NCI-H524 treated with DMSO at 0.1 percent for 48 hours (cell line): Measurements from ENCODE around the gene CDH6.

Source experiments
- DNase-seq: peaks from one replicate; lab custom pipeline; 2025; lab: John Stamatoyannopoulos, UW

Gene CDH6

DNA sequence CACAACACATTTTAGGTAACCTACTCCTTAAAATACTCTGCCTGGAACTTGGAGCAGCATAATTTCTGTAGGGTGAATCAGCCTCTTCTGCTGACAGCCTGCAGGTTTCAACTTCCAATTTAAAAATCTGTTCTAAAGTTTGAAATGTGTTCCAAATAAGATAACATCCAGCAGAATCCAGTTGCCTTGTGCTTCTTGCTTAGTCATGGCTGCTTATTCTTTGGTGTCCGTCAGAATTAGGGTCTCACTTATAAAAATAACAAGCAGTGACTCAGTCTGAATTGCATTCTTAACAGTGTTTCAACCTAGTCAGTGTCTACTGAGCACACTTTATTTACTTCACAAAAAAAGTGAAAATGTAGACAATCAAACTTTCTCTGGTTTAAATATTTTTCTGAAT is 3.7 kb downstream of the CDH6 start:
- no peak for DNase-seq

DNA sequence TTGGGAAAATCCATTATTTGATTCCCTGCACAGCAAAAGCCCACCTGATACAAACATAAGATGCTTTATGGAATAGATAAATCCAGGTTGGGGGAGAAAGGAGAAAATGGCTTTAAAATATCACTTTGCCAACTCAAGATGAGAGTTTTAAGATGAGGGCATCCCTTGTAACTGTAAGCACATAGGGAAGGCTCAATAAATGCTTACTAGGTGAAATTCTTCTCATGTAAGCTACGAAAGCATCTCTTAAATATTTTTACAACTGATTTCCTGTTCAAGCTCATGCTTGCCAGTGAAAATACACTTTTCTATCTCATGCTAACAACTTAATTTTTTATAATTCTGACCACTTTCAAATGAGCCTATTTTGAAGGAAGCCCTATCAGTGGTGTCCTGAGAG is 11.5 kb downstream of the CDH6 start:
- no peak for DNase-seq

DNA sequence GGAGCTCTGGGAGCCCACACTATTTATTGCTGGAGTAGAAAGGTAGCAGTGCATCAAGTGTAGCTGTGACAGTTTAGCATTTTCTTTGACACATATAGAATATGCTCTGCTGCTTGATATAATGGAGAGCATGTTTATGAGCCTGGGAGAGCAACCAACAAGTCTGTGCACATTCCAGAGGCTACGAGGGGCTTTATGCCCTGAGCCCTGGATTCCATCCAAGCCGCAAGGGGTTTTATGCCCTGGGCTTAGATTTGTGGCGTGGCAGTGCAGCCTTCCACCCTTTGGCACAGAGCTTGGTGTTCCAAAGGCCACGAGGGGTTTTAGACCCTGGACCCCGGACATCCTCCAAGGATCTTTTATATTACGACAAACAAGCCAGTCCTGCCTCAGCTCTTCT is 14.6 kb downstream of the CDH6 start:
- DNase-seq, result no peak

DNA sequence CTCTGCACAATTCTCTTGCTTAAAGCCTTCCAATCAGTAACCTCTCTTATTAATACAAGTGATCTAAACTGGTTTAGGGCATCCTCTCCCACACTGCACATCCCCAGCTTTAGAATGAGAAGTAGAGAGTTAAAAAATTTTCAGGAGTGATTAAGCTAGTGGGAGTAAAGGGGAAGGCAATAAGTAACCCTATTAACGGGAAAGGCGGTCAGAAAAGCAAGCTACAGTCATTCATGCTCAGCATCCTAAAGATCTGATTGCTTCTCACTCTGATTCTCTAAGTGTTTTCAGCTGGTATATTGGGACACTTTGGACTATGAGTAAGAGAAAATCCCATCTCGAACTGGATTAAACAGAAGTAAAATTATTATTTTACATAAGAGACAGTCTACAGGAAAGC is 15.8 kb downstream of the CDH6 start:
- no peak for DNase-seq

DNA sequence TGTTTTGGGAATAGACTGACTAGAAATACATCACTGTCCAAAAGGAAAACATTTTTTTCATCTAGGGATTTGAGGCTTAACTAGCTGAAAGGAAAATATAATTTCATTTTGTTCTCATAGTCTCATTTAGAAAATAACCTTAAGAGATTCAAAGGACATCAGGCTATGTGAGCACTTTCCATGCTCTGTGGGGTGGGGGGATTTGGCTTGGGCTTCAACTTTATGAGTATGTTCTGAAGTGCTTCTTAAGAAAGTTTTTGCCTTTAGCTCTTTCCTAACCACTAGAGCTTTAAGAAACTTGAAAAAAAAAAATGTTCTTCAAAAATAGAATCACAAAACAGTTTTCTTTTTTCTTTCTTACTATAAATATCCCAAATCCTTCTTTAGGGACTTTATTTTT is 17.6 kb downstream of the CDH6 start:
- no peak for DNase-seq

DNA sequence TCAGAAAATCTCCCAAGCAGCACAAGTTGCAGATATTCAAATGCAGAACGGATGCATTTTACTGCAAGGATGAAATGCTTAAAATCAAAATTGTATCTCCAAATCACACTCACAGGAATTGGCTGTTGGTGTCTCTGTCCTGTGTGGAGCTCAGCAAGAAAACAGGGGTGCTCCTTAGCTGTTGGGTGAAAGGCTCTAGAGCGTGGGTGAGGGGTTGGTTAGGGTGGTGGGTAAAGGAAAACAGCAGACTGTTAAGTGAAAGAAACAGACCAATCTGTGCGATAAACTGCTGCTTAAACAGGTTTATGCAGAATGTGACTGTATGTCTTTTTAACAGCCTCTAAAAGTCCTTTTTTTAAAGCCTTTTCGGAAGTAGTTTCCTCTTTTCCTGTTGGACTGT is 19.8 kb downstream of the CDH6 start:
- DNase-seq, result no peak

DNA sequence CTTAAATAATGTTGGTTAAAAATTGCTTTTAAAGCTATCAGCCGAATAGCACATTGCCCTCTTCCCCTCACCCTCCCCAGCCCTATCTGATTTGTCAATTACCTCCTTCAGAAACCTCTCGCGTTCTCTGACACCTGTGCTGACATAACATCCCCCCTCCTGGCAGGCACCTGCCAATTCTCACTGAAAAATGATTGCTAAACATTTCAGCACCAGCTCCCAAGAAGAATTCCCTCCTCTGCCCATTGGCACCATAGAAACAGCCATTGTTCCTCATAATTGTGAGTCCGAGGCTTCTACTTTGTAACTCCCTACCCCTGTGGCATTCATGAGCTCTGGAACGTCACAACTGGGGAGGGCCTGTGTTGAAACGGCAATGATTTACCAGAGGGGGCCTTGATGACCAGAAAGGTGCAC is 20.2 kb downstream of the CDH6 start:
- DNase-seq, result no peak

DNA sequence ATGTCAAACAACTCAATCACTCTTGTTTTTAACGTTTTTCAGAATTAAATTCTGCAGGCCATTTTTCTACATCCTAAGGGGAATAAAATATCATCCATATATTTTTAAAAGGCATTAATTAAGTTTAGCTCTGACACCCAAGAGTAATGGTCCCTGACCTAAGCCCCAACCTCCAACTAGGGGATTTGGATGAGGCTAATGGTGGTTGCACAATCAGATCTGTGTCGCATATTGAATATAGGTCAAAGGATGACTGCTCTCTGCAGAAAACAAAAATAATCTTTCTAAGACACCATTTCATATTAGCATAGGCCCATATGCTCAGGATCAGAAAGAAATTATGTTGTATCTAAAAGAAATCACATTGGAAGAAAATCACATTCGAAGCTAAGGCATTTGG is 20.7 kb downstream of the CDH6 start:
- no peak for DNase-seq

DNA sequence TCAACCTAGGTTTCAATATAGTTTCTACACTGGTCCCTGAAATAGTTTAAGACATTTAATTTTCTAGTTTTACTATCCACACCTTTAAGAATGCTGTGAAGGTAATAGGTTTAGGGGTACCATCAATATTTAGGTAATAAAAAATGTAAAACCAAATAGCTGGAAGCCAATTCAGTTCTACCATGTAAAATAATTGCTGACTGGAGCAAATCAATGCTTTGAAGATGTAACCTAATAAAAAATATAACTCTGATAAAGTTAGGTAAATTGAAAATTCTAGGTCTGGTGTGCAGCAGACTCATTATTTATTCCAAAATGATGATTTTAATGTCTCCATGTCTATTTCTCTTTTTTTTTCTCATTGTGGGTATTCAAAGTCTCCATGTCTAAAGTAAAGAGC is 21.8 kb downstream of the CDH6 start:
- no peak for DNase-seq

DNA sequence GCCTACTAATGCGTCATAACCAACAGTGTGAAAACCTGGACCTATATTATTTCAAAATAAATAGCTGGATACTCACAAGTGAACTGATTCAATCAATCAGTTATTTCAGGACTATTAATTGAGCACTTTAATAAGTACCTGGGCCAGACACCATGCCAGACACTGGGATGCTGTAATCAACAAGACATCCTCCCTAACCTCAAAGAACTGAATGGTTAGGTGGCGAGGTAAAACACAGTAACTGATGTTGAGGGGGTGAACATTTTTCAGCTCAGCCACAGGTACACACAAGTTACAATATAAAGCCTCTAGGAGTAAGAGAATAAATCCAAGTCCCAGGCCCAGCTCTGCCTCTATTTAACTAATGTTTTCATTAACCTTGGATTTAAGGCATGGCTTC is 24.0 kb downstream of the CDH6 start:
- no peak for DNase-seq

DNA sequence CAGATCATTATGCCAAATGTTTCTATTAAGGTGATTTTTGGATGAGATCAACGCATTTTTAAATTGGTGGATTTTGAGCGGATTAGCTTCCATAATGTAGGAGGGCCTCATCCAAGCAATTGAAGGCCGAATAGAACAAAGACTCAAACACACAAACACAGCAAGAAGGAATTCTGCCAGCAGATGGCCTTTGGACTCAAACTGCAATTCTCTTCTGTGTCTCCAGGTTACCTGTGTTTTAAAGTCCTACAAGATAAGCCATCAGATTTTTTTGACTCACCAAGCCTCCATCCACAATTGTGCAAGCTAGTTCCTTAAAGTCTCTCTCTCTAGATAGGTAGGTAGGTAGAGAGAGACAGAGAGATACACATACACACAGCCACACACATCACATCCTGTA is 25.5 kb downstream of the CDH6 start:
- no peak for DNase-seq

DNA sequence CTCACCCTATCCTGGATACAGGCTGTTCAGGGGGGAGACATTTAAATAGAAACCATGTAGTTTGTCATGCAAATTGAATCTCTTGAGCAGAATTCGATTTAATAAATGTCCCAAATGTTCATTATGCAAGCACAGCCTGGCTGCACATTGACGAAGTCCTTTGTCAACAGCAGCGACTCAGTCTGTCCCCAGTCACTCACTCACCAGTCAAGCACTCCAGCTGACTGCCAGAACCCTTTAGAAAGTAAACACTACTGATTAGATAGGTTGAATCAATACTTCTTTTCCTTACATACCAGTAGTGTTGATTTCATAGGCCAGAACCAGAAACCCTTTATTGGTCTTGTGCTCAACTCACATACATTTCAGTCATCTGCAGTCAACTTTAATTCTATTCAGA is 27.5 kb downstream of the CDH6 start:
- no peak for DNase-seq

DNA sequence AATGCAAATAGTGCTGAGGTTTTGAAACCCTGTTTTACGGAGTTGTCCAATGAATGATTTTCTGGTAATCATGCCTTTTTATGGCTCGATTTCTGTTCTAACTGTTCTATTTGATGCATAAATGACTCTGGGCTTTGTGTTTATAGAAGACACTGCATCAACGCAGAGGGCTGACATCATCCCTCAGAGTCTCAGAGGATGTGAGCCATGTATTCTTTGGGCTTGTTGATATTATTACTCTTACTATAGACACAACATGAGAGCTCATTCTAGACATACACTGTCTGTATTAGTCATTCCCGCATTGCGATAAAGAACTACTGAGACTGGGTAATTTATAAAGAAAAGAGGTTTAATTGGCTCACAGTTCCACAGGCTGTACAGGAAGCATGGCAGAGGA is 31.6 kb downstream of the CDH6 start:
- no peak for DNase-seq

DNA sequence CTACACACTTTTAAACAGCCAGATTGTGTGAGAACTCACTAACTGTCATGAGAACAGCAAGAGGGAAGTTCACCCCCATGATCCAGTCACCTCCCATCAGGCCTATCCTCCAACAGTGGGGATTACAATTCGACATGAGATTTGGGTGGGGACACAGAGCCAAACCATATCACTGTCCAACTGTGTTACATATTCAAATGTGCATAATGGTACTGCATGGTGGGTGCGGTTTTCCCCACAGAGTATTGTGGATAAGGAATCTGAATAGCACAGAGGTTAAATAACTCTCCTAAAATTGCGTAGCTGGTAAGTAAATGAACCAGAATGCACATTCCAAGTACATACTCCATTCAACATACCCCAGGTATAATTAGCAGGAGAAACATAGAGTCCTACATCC is 32.1 kb downstream of the CDH6 start:
- DNase-seq, result no peak

DNA sequence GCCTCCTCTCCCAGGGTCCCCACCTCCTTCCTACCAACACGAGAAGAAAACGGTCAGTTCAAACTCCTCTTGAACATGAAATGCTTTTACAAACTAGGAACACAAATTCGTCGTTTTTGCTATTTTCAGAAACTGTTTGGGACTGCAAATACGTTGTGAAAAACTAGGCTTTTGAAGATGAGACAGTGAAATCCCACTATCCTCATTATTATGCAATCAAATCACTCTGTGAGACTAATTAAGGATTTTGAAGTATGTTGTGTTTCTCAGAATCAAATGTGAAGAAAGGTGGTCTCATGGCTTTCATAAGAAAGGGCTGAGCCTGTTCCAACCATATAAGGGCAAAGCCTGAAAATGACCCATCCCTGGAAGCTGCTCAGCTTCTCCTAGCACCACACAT is 33.2 kb downstream of the CDH6 start:
- DNase-seq, result no peak

DNA sequence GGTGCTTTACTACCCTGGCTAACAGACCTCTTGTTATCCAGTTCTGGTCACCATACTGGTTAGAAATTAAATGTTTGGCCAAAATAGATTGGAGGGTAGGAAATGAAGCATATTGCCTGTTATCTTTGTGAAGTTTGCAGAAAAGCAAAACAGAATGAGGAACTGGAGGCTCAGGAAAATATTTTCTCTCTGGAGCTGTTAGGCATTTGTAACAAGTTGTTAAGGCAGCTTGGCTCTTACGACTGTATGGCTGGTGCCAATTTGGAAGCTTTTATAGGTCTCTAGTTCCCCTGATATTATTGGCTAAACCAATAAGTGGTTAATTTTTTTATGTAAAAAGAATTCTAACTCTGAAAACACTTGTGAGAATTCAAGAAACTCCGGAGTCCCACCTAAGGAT is 35.8 kb downstream of the CDH6 start:
- DNase-seq, result no peak

DNA sequence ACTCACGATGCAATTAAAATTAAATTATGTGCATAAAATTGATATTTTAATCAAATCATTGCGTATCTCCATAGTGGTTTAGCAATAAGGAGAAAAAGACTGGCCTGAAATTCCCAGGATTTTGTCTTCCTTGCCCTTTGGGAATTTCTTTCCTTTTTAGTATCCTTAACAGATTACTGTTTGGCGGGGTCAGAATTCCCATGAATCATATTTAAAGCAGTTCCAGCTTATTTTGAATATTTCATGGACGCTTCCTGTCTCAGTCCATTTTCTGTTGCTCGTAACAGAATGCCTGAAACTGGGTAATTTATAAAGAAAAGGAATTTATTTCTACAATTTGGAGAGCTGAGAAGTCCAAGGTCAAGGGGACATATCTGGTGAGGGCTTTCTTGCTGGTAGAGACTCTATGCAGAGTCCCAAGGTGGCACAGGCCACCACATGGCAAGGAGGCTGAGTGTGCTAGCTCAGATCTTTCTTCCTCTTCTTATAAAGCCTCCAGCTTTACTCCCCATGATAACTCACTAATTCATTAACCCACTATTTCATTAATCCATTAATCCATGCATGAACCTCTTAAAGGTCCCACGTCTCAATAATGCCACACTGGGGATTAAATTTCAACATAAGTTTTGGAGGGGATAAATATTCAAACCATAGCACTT is 37.8 kb downstream of the CDH6 start:
- DNase-seq, result no peak

DNA sequence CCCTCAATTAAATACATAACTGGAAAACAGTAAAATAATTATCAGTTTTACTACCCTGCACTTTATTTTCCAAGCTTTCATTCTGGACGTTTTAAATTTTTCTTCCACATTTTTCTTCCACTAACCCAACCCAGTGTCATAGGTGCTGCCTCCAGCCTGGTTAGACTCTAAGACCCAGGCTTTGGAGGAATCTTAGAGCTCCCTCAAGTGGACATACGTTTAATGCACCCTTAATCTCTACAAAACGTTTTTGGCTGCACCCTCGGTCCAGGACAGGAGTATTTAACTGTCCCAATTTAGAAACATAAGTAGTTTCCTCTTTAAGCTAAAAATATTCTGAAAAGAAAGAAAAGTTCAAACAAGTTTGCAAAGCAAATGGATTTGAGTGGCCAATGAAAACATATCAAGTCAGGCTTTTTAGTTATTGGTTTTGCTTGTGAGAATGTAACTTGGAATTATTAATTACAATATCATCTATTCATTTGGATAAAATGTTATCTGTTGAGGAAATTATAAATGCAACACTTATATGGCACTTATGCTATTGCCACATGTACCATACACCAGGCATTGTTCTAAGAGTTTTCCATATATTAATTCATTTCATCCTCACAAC is 38.9 kb downstream of the CDH6 start:
- DNase-seq, result no peak

DNA sequence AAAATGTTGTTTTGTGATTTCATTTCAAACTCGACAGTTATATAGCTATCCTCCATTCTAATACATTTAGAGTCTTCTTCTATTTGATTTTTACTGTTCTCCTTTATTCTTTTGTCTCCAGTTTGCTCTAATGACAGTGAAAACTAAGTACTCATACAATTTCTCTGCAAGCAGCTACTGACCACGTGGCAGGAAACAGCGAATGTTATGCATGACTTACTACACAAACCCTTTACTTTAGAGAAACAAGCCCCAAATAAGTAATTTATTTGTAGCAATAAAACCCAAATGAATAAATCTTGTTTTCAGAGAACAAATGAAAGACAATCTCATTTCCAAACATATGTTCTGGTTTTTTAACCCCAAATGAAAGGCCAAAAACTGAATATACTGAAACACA is 41.9 kb downstream of the CDH6 start:
- no peak for DNase-seq

DNA sequence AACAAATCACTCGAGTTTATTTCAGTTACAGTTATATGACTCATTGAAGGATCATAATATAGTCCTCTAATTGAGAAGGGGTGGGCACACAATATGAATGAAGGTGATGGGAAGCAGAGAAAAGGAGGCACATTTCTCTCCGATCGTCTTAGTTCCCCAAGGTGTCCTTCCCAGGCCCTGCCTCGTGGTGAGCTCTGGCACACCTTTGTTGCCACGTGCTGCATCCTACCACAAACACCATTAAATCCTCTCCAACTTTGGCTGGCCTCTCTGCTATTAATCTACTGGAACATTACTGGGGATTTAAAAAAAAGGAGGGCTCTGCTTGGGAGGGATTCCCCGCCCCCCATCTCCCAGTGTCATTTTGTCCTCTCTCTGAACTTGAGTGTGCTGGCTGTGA is 42.9 kb downstream of the CDH6 start:
- no peak for DNase-seq

DNA sequence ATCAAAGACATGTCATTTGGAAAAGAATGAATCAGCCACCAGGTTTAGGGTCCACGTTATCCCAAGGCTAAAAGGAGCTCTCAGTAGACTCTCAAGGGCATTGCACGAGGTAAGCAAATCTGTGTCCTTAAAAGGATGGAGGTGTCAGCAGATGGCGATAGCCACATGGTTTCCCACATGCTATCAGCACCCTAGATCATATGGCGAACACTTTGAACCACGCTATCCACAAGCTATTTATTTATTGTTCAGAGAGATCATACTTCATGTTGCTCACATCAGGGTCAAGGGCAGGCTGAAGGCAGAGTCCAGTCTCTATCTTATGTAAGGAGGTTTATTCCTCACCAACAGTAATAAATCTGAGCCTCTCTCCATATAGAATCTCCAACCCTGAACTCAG is 43.7 kb downstream of the CDH6 start:
- no peak for DNase-seq

DNA sequence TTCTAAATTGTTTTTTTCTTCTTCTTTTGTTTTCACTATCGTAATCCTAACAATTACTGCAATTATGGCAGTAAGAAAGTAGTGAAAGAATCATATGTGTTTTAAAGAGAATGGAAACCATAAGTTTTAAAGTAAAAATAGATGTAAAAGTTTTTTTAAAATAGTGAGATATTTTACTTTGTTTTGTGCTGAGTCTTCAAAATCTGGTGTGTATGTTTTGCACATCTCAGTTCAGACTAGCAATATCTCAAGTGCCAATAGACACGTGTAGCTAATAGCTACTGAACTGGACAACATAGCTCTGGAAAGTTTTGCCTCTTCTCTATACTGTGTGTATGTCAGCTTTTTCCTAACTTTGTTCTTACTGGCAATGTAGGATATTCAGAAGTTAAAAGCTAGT is 45.0 kb downstream of the CDH6 start:
- DNase-seq, result no peak

DNA sequence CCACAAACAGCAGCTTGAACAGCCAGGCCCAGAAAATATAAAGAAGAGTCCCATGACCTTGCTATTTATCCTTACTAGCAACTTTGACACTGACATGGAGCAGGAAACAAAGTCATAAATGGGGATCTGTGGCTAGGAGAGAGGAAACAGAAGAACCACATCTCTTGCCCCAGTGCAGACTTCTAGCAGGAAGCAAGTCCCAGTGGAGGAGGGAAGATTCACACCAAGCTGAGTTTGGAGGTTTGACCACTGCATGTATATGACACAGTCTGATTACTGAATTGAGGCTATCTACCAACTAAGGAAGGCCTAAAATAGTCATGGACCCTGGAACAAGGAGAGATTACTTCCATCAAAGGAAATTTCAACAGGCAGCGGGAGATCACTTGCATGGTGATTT is 51.4 kb downstream of the CDH6 start:
- DNase-seq, result no peak

DNA sequence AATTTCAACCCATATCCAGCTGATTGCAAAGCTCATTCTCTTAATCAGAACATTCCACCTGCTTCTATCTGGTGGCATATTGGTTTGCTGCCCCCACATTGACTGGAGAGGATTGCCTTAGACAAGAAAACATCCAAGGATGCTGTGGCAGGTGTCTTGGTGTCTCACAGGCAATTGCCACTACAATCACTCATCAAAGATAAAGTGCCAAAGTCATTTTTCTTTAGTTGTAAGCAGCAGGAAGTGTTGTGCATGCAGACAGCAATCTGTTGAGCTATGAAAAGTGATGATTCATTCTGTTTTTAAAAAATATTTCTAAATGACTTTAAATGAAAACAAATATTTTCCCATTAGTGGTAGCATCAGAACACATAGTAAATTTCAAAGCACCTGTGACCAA is 53.9 kb downstream of the CDH6 start:
- DNase-seq, result no peak
